Right lobe of liver (tissue), 4 donors: ENCODE data around the gene FGF14.

Experiments
- CTCF ChIP-seq, 4 donors: fragments of 200-600 bp in 3 of 4; fragments of 450-650 bp in 1 of 4; IDR thresholded peaks; one replicate each; pipeline versions ENCODE4 v1.5.1 to v1.8.0; 2016 to 2022; ENCODE audit warnings: antibody characterized with exemption in 4 of 4, mild to moderate bottlenecking in 2 of 4
- POLR2A ChIP-seq: fragments of 450-650 bp; IDR thresholded peaks from one replicate; pipeline ENCODE4 v1.6.1; 2017; ENCODE audit warnings: antibody characterized with exemption, mild to moderate bottlenecking
- donor health status: DM: no; HTN: no; CAD: no.
- donor health status: DM: no; HTN: no; CAD: no.
- donor health status: DM: no; HTN: yes; CAD: no.

- TF ChIP-seq CTCF (IDR thresholded peaks at IDR 0.05) (no peak), POLR2A (no peak)
Measured at GRCh38 chr13:102236830-102237229, 165.0 kb downstream of the FGF14 start.
